ENCODE measurements around the gene CREB5.

GRCh38 chr7:28427236-28427635 lies 14.9 kb downstream of the CREB5 start:
- no peak for TF ChIP-seq CTCF (IDR thresholded peaks at IDR 0.05)
- TF ChIP-seq POLR2A (IDR thresholded peaks at IDR 0.05): no peak

Measured in breast epithelium (tissue), 3 donors.